Keratinocyte (primary cell): ENCODE measurements around the gene CTSS. TPM values are rescaled to one million over a fixed set of nuclear protein-coding genes. Genes with fewer than 3 reads are reported as not detected.

Experiments
- DNase-seq: peaks from one replicate; pipeline ENCODE4 v3.0.0-alpha.2; 2011; ENCODE audit warnings: low read depth, missing footprints, low spot score
- FAIRE-seq: peaks from 2 replicates; lab custom pipeline; 2011; peaks lifted over from hg19 to GRCh38; lab: Jason Lieb, UNC
- H2AFZ ChIP-seq: 2 replicates; pipeline ENCODE4 v1.6.0; 2012; ENCODE audit warnings: low read length, control low read depth, inconsistent platforms; ENCODE audit not compliant: control insufficient read depth
- H3K27ac ChIP-seq: 2 replicates; pipeline ENCODE4 v1.5.1; 2011; ENCODE audit warnings: low read length; ENCODE audit not compliant: control insufficient read depth, insufficient read depth
- H3K27me3 ChIP-seq: 3 replicates; pipeline ENCODE4 v1.6.0; 2011; ENCODE audit warnings: low read length; ENCODE audit not compliant: control insufficient read depth, insufficient read depth; ENCODE audit errors: extremely low read depth
- H3K36me3 ChIP-seq, 2 experiments: 2 replicates in 1 of 2; 3 replicates in 1 of 2; pipeline ENCODE4 v1.5.1; 2011; ENCODE audit warnings: low read length in 2 of 2, mild to moderate bottlenecking in 1 of 2; ENCODE audit not compliant: control insufficient read depth in 2 of 2, insufficient read depth in 2 of 2; ENCODE audit errors: extremely low read depth in 1 of 2
- H3K4me1 ChIP-seq: 3 replicates; pipeline ENCODE4 v1.5.1; 2011; ENCODE audit warnings: low read length; ENCODE audit not compliant: control insufficient read depth, insufficient read depth; ENCODE audit errors: extremely low read depth
- H3K4me2 ChIP-seq: 3 replicates; pipeline ENCODE4 v1.6.0; 2011; ENCODE audit warnings: low read depth, low read length; ENCODE audit not compliant: control insufficient read depth, insufficient read depth; ENCODE audit errors: extremely low read depth
- H3K4me3 ChIP-seq, 3 experiments: fragments of 200-600 bp in 1 of 3; sonication (generic) in 1 of 3; 2 replicates in 2 of 3; 3 replicates in 1 of 3; pipeline ENCODE4 v1.5.1; 2011 to 2016; ENCODE audit warnings: low read length in 3 of 3, mild to moderate bottlenecking in 3 of 3, control low read depth in 2 of 3, inconsistent platforms in 1 of 3, low read depth in 1 of 3, mixed read lengths in 1 of 3, mixed run types in 1 of 3, moderate library complexity in 1 of 3; ENCODE audit not compliant: control insufficient read depth in 2 of 3, insufficient read depth in 2 of 3; ENCODE audit errors: extremely low read depth in 1 of 3
- H3K79me2 ChIP-seq: 2 replicates; pipeline ENCODE4 v1.6.0; 2012; ENCODE audit warnings: low read length; ENCODE audit not compliant: control insufficient read depth, insufficient read depth
- H3K9ac ChIP-seq: 3 replicates; pipeline ENCODE4 v1.6.0; 2011; ENCODE audit warnings: low read length; ENCODE audit not compliant: control insufficient read depth, insufficient read depth; ENCODE audit errors: extremely low read depth
- H3K9me1 ChIP-seq: 3 replicates; pipeline ENCODE4 v1.6.0; 2011; ENCODE audit warnings: low read length; ENCODE audit not compliant: control insufficient read depth, insufficient read depth; ENCODE audit errors: extremely low read depth
- H3K9me3 ChIP-seq: 2 replicates; pipeline ENCODE4 v1.5.1; 2012; ENCODE audit warnings: low read depth, low read length; ENCODE audit not compliant: control insufficient read depth
- H4K20me1 ChIP-seq: 3 replicates; pipeline ENCODE4 v1.6.0; 2011; ENCODE audit warnings: low read length; ENCODE audit not compliant: control insufficient read depth, insufficient read depth; ENCODE audit errors: extremely low read depth
- CTCF ChIP-seq, 3 experiments: IDR thresholded peaks in 1 of 3; conservative IDR thresholded peaks in 1 of 3; optimal IDR thresholded peaks in 1 of 3; 2 replicates in 2 of 3; 3 replicates in 1 of 3; pipeline versions ENCODE3 to v1.5.1; 2011; ENCODE audit warnings: low read length in 3 of 3, mild to moderate bottlenecking in 3 of 3, moderate library complexity in 2 of 3, control low read depth in 1 of 3, inconsistent platforms in 1 of 3; ENCODE audit not compliant: insufficient read depth in 2 of 3; ENCODE audit errors: extremely low read depth in 1 of 3
- EZH2 ChIP-seq: IDR thresholded peaks from one replicate; pipeline ENCODE4 v1.6.1; 2012; ENCODE audit warnings: inconsistent platforms, mild to moderate bottlenecking, low read length, moderate library complexity
- dilution Hi-C: fragments of 300-500 bp; cut with MboI; formaldehyde crosslinking; loops from one replicate; pipeline ENCODE4 v1.7.0; 2020; ENCODE audit warnings: low sequenced_read_pairs; ENCODE audit not compliant: extremely low pct_ligation_motif_present
- polyA plus RNA-seq, 5 experiments: library from polyadenylated mRNA; depleted of rRNA in 3 of 5; stranded (reverse) in 3 of 5; stranded (forward) in 1 of 5; unstranded in 1 of 5; fragments of >200 nt; gene quantifications; 1 replicate in 1 of 5; 2 replicates in 3 of 5; 3 replicates in 1 of 5; pipeline versions ENCODE4 v1.2.1 to v1.2.3, GENCODE V29; 2011 to 2012; ENCODE audit warnings: missing spikeins in 2 of 5, low read depth in 1 of 5, low replicate concordance in 1 of 5

Gene CTSS
- polyA plus RNA-seq, 1 donor (not counting 4 experiments of a cell fraction or from before 2014, with no cell fraction given), result 1.4 TPM

GRCh38 chr1:150748878-150749719, 16.5 kb downstream of the CTSS start:
- Histone ChIP-seq H2AFZ (peak overlapping the region; percentile 49), H3K9ac (no peak overlapping the region), H3K4me3 (no peak overlapping the region), H3K9me3 (no peaks in the 10 kb centered on the region), H3K79me2 (no peaks in the 10 kb centered on the region), H4K20me1 (no peaks in the 10 kb centered on the region), H3K4me2 (peak overlapping the region; percentile 32), H3K4me1 (peaks cover 12% of the 10 kb centered on the region), H3K27me3 (no peaks in the 10 kb centered on the region), H3K9me1 (no peaks in the 10 kb centered on the region), H3K27ac (no peak overlapping the region), H3K36me3 (no peaks in the 10 kb centered on the region)
- no peak for DNase-seq
- peak; percentile 61 for FAIRE-seq
- dilution Hi-C loops, result no loop called here
- TF ChIP-seq EZH2 (no peak), CTCF (optimal IDR thresholded peaks at IDR 0.05 in 1 of 3, IDR thresholded peaks at IDR 0.05 in 1 of 3, conservative IDR thresholded peaks at IDR 0.05 in 1 of 3; ENCODE audit: extremely low read depth in 1 of 3, insufficient read depth in 2 of 3, low read length in 3 of 3) (no peak)

DNA sequence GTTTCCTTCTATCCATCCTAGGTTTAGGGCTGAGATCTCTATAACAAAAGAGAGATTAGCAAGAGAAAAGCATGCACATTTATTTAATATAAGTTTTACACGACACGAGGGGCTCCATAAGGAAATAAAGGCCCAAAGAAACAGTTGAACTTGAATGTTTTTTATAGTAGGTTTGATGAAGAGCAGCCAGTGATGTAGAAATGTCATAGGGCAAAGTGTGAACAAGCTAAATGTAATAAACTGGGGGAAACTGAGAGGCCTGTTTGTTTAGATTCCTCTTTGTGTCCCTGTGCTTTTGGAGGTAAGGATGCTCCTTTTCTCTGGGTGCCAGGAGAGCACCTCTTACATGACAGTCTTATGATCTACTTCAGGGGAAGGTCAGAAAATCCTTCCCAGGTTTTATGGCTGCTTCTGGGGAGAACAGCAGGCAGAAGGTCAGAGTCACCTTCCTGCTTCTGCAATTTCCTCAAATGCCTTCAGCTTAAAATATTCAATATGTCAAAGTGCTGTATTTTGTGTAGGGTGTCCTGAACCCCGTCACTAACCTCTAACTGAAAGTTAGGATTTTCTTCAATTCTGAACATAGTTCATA, 35.4 kb downstream of the CTSS start:
- Histone ChIP-seq H3K4me2 (no peak overlapping the region), H3K4me1 (no peaks in the 10 kb centered on the region), H3K4me3 (no peak overlapping the region), H2AFZ (no peak overlapping the region), H3K9ac (no peak overlapping the region), H3K9me1 (no peaks in the 10 kb centered on the region), H3K27me3 (no peaks in the 10 kb centered on the region), H3K27ac (no peak overlapping the region), H3K36me3 (no peaks in the 10 kb centered on the region), H3K79me2 (no peaks in the 10 kb centered on the region), H3K9me3 (no peaks in the 10 kb centered on the region), H4K20me1 (no peaks in the 10 kb centered on the region)
- no peak for FAIRE-seq
- dilution Hi-C loops, result no loop called here
- TF ChIP-seq CTCF (optimal IDR thresholded peaks at IDR 0.05 in 1 of 3, IDR thresholded peaks at IDR 0.05 in 1 of 3, conservative IDR thresholded peaks at IDR 0.05 in 1 of 3; ENCODE audit: extremely low read depth in 1 of 3, insufficient read depth in 2 of 3, low read length in 3 of 3), result no peak
- TF ChIP-seq EZH2, result no peak
- no peak for DNase-seq
